PFSK-1 (cell line): ENCODE results near the gene USP17L29.
"Not testable (repeated sequence)": the region's sequence is repeated elsewhere in the genome, so short reads cannot be mapped to it uniquely, and the experiment has no call there.

Experiments used
- POLR2AphosphoS5 ChIP-seq: IDR thresholded peaks from 2 replicates; pipeline ENCODE4 v1.6.1; 2012; ENCODE audit warnings: low read depth, mild to moderate bottlenecking, control low read depth, low read length, moderate library complexity
- SIN3A ChIP-seq: IDR thresholded peaks from 2 replicates; pipeline ENCODE4 v1.6.1; 2012; ENCODE audit warnings: mild to moderate bottlenecking, low read length, moderate library complexity, borderline replicate concordance; ENCODE audit not compliant: insufficient read depth
- TAF1 ChIP-seq: IDR thresholded peaks from 2 replicates; pipeline ENCODE4 v1.6.1; 2012; ENCODE audit warnings: low read length, control low read depth, borderline replicate concordance; ENCODE audit not compliant: insufficient read depth

DNA sequence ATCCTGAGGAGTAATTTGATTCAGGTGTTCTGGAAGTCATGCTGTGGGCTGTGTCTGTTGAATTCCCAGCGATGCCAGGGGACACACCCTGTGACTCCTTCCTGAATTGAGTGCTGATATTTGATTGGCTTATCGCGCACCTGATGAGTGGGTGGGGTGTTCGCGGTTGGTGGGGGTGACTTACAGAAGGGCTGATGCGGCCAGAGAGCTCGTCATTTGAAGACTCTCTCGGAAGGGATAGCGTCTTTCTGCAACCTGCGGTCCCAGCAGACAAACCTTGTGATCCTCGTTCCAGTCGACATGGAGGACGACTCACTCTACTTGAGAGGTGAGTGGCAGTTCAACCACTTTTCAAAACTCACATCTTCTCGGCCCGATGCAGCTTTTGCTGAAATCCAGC, 28.6 kb upstream of the USP17L29 start, which contains the start of gene USP17L24:
- not testable (repeated sequence) for TF ChIP-seq TAF1, POLR2AphosphoS5, SIN3A
